H54 (cell line): Measurements from ENCODE around the gene PLIN4.
A peak's percentile ranks its signal among the peaks of the same experiment; 100 is the strongest.

Source experiments
- DNase-seq: peaks from one replicate; pipeline ENCODE4 v3.0.0; 2011; ENCODE audit warnings: low spot score, mixed read lengths; ENCODE audit not compliant: insufficient read length
- FAIRE-seq: peaks from 3 replicates; lab custom pipeline; 2011; peaks lifted over from hg19 to GRCh38; lab: Jason Lieb, UNC
- POLR2A ChIP-seq: IDR thresholded peaks from 2 replicates; pipeline ENCODE4 v1.6.1; 2011; ENCODE audit warnings: low read depth, mild to moderate bottlenecking, low read length

The PLIN4 gene

GRCh38 chr19:4456843-4457653, 61.2 kb downstream of the PLIN4 start:
- no peak for TF ChIP-seq POLR2A
- DNase-seq, result no peak
- no peak for FAIRE-seq

- TF ChIP-seq POLR2A, result peak; percentile 39
- FAIRE-seq (no peak), DNase-seq (peak; percentile 52)
Measured at GRCh38 chr19:4456476-4456842, 61.8 kb downstream of the PLIN4 start.

GRCh38 chr19:4455719-4456475, 62.4 kb downstream of the PLIN4 start:
- DNase-seq (no peak), FAIRE-seq (no peak)
- TF ChIP-seq POLR2A, result no peak

GRCh38 chr19:4454747-4455718, 63.3 kb downstream of the PLIN4 start:
- DNase-seq (no peak), FAIRE-seq (no peak)
- no peak for TF ChIP-seq POLR2A

- no peak for TF ChIP-seq POLR2A
- DNase-seq (no peak), FAIRE-seq (no peak)
Measured at GRCh38 chr19:4453232-4454179, 64.8 kb downstream of the PLIN4 start.

GRCh38 chr19:4452230-4452990, 65.9 kb downstream of the PLIN4 start:
- no peak for TF ChIP-seq POLR2A

More at GRCh38 chr19:4452230-4452990, 65.9 kb downstream of the PLIN4 start:
- FAIRE-seq (no peak), DNase-seq (no peak)
